Hepatocyte (in vitro differentiated cells): ENCODE measurements around the gene DAB1.

Experiments
- CTCF ChIP-seq: fragments of 200-600 bp; sonication (generic); IDR thresholded peaks from 2 replicates; pipeline ENCODE4 v1.5.1; 2016; ENCODE audit warnings: antibody characterized with exemption, mild to moderate bottlenecking; ENCODE audit not compliant: poor library complexity
- EZH2 ChIP-seq: fragments of 200-600 bp; sonication (generic); IDR thresholded peaks from 2 replicates; pipeline ENCODE4 v1.6.1; 2016; ENCODE audit warnings: antibody characterized with exemption, mild to moderate bottlenecking, borderline replicate concordance
- EZH2phosphoT487 ChIP-seq: fragments of 200-600 bp; sonication (generic); IDR thresholded peaks from one replicate; pipeline ENCODE4 v1.6.1; 2018; ENCODE audit warnings: antibody characterized with exemption, mild to moderate bottlenecking, low read depth, moderate library complexity; ENCODE audit not compliant: unreplicated experiment, severe bottlenecking

GRCh38 chr1:57344265-57344664 is 79.6 kb downstream of the DAB1 start:
- TF ChIP-seq CTCF (no peak), EZH2 (no peak), EZH2phosphoT487 (no peak)
